Measurements from ENCODE around the gene GDA.

- no peak for TF ChIP-seq POLR2AphosphoS5 (IDR thresholded peaks at IDR 0.05)
- no peak for TF ChIP-seq CTCF (IDR thresholded peaks at IDR 0.05 in 8 of 11, conservative IDR thresholded peaks at IDR 0.05 in 3 of 11)
Measured at GRCh38 chr9:72156586-72156985, 7.3 kb downstream of the GDA start.
